ENCODE results near the gene SLC34A3. TPM values are rescaled to one million over a fixed set of nuclear protein-coding genes. Genes with fewer than 3 reads are reported as not detected.

The SLC34A3 gene
- total RNA-seq, 2 donors from 2014 or later: 0.12 TPM; not detected in 1

DNA sequence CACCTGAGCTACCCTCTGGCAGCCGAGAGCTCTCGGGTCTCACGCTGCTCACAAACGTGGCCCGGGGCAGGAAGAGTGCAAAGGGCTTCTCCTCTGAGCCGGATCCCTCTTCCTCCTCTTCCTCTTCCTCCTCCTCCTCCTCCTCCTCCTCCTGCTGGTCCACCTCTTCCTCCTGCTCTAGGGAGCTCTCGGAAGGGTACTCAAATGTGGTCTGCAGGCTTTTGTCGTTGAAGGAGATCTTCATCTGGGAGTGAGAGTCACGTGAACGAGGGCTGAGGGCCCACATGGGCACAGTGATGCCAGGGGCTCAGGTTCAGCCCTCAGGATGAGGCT lies 38.3 kb upstream of the SLC34A3 start:
- Mint-ChIP-seq H3K27ac (no peak overlapping the region), H3K9me3 (no peaks in the 10 kb centered on the region), H3K36me3 (peaks cover 0 to 4% of the 10 kb centered on the region in 2 donors)
- ATAC-seq: no peak
- no peak for DNase-seq (ENCODE audit: low spot score in 2 of 2)

DNA sequence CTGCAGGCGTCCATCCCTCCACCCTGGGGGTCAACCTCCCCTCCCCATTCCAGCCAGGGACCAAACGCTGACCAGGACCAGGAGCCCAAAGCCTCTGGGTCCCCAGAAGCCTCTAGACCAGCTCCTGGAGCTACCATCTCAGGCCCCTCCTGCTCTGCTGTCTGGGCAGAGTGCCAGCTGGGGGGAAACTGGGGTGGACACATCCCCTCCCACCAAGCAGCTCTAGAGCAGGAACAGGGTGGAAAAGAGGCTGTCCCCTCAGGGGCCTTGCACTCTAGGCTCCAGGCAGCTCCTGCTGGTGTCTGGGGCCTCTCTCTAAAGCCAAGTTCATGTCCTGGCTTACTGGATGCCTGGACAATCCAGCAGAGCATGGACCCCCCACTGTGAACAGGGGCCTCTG lies 37.8 kb upstream of the SLC34A3 start:
- ATAC-seq (no peak), DNase-seq (ENCODE audit: low spot score in 2 of 2) (no peak)
- H3K36me3 Mint-ChIP-seq: no peaks in the 10 kb centered on the region
- H3K9me3 Mint-ChIP-seq: no peaks in the 10 kb centered on the region
- no peak overlapping the region for H3K27ac Mint-ChIP-seq

DNA sequence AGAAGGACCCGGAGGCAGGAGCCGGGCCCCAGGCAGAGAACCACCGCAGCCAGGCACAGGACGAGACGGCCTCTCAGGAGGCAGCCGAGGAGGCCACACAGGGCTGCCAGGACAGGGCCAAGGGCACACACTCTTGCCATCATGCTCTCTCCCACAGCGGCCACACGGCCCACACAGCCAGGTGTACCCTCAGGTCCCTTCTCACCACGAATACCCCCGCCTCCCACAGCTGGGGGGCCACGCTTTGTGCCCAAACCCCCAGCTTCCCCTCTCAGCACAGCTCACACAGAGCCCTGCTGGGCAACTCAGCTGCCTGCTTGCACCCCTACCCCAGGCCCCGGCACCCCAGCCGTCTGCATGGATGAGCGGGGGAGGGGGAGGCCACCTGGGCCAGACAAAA lies 36.9 kb upstream of the SLC34A3 start:
- H3K27ac Mint-ChIP-seq: no peak overlapping the region
- no peaks in the 10 kb centered on the region for H3K9me3 Mint-ChIP-seq
- ATAC-seq (no peak), DNase-seq (ENCODE audit: low spot score in 2 of 2) (no peak)
- no peaks in the 10 kb centered on the region for H3K36me3 Mint-ChIP-seq

DNA sequence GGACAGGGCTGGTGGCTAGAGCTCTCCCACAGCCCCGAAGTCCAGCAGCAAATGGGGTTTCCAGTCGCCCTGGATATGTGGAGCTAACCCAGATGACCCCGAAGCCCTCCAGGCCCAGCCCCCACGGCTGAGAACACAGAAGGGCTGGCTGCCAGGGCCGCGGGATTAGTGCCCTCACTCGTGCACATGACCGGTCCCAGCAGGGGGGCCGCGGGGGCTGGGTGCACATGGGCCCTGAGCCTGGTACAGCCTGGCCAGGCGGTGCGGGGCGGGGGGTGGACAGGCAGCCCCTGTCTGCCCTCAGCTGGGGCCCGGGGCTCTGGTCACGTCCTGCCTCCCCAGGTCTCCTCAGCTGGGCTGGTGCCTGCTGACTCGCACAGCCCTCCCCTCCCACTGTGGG lies 36.3 kb upstream of the SLC34A3 start:
- DNase-seq (ENCODE audit: low spot score in 2 of 2): no peak
- H3K36me3 Mint-ChIP-seq: no peaks in the 10 kb centered on the region
- no peaks in the 10 kb centered on the region for H3K9me3 Mint-ChIP-seq
- no peak overlapping the region for H3K27ac Mint-ChIP-seq
- ATAC-seq: no peak

DNA sequence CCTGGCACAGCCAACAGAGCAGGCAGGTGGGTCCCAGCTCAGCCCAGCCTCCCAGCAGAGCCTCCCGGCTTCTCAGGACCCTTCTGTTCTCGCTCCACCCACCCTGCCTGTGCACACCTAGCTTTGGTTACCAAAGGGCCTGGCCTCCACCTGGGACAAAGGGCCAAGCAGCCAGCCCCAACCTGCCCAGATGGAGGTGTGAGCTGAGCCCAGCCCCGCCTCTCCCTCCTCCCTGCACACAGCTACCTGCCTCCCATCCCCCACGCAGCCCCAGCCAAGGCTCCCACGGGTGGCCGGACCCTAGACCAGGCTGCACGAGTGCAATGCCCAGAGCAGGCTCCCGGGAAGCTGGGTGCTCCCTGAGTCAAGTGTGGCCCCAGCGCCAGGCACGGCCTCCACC lies 35.8 kb upstream of the SLC34A3 start:
- ATAC-seq (no peak), DNase-seq (ENCODE audit: low spot score in 2 of 2) (no peak)
- no peak overlapping the region for H3K27ac Mint-ChIP-seq
- H3K9me3 Mint-ChIP-seq: no peaks in the 10 kb centered on the region
- H3K36me3 Mint-ChIP-seq: no peaks in the 10 kb centered on the region

DNA sequence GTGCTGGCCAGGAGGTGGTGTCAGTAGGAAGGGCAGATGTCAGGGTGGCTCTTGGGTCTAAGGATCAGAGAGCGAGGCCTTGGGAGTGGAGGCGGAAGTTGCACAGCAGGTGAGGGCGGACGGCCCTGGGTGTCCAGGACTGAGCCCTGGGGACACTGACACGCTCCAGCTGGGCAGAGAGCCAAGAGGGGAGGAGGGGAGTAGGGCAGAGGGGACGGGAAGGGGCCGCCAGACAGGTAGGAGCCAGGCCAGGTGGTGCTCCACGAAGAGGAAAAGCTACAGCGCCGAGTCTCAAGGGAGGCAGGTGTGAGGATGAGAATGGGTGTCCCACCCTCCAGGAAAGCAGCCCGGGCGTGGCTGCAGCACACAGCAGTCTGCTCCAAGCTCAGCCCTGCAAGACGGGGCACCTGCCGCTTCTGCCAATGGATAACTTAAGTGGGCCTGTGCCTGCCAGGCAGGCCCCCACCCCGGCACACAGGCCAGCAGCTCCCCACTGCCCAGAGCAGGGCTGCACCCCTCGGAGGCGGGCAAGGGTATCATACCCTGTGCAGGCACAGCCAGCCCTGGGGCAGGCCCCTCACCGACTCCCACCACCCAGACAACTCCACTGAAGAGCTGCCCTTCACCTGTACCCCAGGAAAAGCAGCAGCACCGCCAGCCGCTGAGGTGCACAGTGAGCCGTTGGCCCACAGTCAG lies 35.0 kb upstream of the SLC34A3 start:
- no peak for DNase-seq (ENCODE audit: low spot score in 2 of 2)
- Mint-ChIP-seq H3K9me3 (no peaks in the 10 kb centered on the region), H3K27ac (no peak overlapping the region), H3K36me3 (no peaks in the 10 kb centered on the region)
- ATAC-seq: no peak

DNA sequence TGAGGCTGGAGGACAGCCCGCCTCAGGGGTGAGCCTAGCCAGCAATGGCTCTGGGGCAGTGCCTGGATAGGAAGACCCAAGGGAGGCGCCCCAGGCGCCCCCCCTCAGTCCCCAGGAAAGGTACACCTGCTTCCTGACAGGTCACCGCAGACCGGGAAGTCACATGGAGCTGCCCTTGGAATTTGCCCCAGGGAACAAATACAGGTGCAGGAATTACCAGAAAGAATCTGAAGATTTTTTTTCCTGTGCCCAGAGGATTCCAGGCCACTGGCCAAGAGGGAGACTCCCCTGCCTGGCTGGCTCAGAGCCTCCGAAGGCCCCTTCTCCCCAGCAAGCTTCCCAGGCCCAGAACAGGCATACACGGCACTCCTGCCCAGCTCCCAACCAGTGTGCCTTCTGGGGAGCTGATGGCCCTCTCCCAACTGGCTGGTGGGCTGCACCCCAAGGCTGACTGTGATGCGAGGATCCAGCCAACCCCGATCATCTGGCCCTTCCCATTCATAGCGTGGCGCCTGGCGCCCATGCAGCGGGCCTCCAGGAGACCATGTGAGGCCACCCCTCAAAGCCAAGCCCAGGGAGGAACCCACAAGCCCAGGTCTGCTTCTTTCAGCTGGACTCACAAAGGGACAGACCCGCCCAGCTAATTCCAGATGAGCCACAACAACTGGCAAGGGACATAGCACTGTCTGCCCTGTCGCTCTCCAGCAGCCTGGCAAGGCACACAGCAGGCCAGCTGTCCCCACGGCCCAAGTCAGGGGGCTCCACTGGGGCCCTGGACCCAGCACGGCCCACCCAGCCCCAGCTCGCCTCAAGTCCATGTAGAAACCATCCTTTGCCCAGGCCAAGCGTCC lies 32.4 kb upstream of the SLC34A3 start:
- no peak for DNase-seq (ENCODE audit: low spot score in 2 of 2)
- Mint-ChIP-seq H3K27ac (no peak overlapping the region), H3K36me3 (no peaks in the 10 kb centered on the region), H3K9me3 (no peaks in the 10 kb centered on the region)
- no peak for ATAC-seq

DNA sequence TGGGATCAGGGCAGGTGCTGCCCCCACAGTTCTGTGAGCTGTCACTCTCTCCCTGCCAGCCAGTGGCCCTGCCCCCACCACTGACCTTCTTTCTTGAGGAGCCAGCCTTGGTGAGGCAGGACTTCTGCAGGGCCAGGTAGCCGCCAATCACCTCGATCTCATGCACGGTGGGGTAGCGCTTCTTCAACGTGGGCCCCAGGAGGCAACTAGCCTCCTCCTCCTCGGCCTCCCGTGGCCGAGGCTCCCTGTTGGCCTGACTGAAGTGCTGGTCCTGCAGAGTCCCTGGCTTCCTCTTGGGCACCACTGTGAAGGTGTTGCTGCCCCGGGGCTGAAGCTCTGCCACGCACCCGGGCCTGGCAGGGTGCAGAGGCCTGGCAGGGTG lies 31.8 kb upstream of the SLC34A3 start:
- DNase-seq (ENCODE audit: low spot score in 2 of 2): no peak
- H3K36me3 Mint-ChIP-seq: no peaks in the 10 kb centered on the region
- no peaks in the 10 kb centered on the region for H3K9me3 Mint-ChIP-seq
- H3K27ac Mint-ChIP-seq: no peak overlapping the region
- no peak for ATAC-seq

DNA sequence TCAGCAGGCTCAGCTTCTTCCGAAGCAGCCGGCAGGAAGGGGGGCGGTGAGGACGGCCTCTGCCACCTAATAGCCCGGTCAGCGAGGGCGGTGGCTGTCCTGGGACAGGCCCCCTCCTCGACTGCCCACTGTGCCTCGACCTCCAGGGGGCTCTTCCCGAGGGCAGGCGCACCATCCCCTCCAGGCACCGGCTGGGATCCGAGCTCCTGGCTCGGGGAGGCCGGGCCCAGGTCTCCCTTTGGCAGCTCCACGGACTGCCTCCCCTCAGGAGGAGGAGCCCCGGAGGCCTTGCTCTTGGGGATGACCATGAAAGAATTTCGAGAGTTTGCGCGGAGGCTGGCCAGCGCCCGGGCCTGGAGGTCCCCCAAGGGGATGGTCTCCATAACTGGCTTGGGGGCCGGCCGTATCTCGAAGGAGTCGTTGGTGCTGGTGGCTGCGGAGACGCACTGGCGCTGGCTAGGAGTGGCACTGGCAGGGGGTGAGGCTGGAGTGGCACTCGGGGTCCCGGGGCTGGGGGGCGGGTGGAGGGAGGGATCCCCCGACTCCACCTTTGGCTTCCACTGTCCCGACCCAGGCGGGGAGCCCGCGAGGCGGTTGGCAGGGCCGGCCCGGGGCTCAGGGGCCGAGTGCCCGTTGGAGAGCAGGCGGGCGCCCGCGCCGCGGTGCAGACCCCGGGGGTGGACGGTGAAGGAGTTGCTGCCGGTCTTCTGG lies 31.1 kb upstream of the SLC34A3 start:
- H3K27ac Mint-ChIP-seq: no peak overlapping the region
- DNase-seq (ENCODE audit: low spot score in 2 of 2) (no peak), ATAC-seq (no peak)
- H3K9me3 Mint-ChIP-seq: no peaks in the 10 kb centered on the region
- H3K36me3 Mint-ChIP-seq: peaks cover 5 to 6% of the 10 kb centered on the region in 2 donors

DNA sequence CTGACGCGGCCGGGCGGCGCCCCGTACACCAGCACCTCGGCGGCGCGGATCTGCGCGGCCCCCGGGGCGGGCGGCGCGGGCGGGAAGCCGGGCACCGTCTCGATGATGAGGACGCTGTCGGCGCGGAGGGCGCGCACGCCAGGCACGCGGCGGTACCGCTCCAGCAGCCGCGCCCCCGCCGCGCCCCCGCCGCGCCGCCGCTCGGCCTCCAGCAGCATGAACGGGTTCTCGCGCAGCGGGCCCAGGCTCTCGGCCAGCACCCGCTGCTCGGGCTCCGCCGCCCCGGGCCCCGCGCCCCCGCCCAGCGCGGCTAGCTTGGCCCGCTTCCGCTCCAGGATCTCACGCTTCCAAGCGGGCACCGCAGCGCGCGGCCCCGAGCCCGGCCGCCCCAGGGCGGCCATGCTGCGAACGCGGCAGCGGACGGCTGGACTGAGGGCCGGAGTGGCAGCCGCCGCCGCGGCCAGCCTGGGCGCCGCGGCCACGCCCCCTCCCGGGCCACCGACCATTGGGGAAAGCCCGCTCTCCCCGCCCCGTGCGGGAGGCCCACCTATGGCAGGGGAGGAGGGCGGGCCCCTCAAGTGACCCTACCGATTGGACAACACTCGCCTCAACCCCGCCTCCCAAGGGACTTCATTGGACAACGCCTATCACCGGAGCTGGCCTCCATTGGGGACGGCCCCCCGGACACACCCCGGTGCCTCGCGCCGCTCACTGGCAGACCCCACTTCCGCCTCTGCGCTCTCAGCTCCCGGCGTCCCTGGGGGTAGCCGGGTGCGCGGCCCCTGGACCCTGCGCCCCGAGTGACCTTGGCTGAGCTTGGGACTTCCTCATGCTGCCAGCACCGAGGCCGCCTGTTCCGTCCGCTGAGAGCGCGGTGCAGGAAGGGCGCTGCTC lies 30.1 kb upstream of the SLC34A3 start, which contains the start of gene TPRN:
TPRN (minus strand) TSS at position 431 of the 894 bp plus-strand sequence; CDS start at position 401, 30 bp downstream.
- Mint-ChIP-seq H3K36me3 (peaks cover 13% of the 10 kb centered on the region in 2 donors), H3K27ac (peak within 1 kb of the TSS; percentile 68 to 89), H3K9me3 (no peaks in the 10 kb centered on the region)
- DNase-seq (ENCODE audit: low spot score in 2 of 2) (peak; percentile 99), ATAC-seq (peak; percentile 95 to 96)

DNA sequence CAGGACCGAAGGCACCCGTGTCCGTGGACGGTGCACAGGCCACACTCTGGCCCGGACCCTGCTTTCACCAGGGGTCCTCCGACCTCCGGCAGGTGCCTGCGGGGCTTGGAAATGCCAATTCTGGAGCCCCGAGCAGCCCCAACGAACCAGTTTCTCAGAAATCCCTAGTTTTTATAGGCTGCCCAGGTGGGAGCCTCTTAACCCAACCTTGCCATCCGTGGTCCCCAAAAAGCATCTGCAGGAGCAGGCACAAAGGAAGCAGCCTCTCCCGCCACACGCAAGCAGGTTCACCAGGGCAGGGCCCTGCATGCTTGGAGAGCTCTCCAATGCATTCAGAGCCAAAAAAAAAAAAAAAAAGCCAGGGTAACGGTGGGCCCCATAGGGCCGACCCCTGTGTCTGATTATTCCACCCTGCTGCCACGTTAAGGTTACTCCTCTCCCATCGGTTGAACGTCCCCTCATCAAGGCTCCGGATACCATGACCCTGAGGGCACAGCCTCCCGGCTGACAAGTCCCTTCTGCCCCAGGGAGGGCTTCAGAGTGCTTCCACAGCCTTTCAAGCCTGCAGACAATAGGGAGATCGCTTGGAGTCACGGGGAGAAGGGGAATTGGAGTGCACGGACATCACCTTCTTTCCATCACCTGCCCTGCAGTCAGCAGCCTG lies 29.4 kb upstream of the SLC34A3 start:
- ATAC-seq (no peak), DNase-seq (ENCODE audit: low spot score in 2 of 2) (no peak)
- Mint-ChIP-seq H3K36me3 (peaks cover 14 to 19% of the 10 kb centered on the region in 2 donors), H3K27ac (peak overlapping the region; percentile 68 to 89), H3K9me3 (no peaks in the 10 kb centered on the region)

DNA sequence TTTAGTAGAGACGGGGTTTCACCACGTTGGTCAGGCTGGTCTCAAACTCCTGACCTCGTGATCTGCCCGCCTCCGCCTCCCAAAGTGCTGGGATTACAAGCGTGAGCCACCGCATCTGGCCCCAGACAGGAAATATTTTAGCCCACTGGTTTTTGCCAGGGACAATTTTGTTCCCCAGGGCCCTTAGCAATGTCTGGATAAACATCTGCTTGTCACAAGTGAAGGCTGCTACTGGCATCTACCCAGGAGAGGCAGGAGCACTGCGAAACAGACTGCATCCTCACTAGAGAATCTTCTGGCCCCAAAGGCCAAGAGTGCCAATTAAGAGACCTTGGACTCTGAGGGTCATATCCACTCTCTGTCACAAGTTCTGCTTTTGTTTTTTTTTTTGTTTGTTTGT lies 27.7 kb upstream of the SLC34A3 start:
- H3K9me3 Mint-ChIP-seq: no peaks in the 10 kb centered on the region
- ATAC-seq (no peak), DNase-seq (ENCODE audit: low spot score in 2 of 2) (no peak)
- H3K27ac Mint-ChIP-seq: no peak overlapping the region
- H3K36me3 Mint-ChIP-seq: peaks cover 26 to 28% of the 10 kb centered on the region in 2 donors

DNA sequence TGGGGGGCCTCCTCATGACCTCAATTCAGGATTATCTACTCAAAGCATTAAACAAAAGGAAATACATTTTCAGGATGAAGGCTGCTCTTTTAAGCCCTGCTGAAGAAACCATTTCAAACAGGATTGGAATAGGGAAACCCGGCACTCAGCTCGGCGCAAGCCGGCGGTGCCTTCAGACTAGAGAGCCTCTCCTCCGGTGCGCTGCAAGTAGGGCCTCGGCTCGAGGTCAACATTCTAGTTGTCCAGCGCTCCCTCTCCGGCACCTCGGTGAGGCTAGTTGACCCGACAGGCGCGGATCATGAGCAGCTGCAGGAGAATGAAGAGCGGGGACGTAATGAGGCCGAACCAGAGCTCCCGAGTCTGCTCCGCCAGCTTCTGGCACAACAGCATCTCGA lies 26.0 kb upstream of the SLC34A3 start:
- Mint-ChIP-seq H3K27ac (peak overlapping the region; percentile 94 to 97), H3K36me3 (peaks cover 28 to 33% of the 10 kb centered on the region in 2 donors), H3K9me3 (no peaks in the 10 kb centered on the region)
- no peak for DNase-seq (ENCODE audit: low spot score in 2 of 2)
- no peak for ATAC-seq

DNA sequence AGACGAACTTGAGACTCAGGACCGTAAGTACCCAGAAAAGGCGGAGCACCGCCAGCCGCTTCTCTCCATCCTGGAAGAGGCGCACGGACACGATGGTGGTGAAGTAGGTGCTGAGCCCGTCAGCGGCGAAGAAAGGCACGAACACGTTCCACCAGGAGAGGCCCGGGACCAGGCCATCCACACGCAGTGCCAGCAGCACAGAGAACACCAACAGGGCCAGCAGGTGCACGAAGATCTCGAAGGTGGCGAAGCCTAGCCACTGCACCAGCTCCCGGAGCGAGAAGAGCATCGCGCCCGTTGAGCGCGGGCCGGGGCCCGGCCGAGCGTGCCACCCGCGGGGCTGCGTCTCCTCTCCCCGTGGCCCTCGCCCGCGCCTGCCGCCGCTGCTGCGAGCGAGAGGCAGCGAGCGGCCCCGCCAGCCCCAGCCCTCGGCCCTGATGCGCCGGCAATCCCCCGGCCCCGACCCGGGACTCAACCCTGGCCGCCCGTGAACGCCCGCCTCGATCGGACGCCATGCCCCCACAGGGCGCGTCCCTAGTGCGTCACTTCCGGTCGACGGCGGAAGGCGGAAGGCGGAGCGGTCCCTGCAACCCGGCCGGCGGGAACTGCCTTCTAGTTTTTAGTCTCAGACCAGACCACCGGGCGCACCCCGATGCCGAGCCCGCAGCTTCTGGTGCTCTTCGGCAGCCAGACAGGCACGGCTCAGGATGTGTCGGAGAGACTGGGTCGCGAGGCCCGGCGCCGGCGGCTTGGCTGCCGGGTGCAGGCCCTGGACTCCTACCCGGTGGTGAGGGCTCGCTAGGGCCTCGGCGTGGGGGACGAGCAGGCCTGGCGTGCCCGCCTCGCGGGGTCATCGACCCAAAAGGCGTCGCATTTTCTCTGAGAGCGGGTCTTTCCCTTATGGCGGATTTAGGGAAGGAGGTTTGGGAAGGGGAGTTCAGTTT lies 25.3 kb upstream of the SLC34A3 start, which contains the start of the genes NDOR1 and TMEM203:
NDOR1 (plus strand) TSS at position 575 of the 944 bp plus-strand sequence; CDS start at position 653, 78 bp downstream.
TMEM203 (minus strand) TSS at position 523 of the 944 bp plus-strand sequence; CDS start at position 289, 234 bp downstream.
- DNase-seq (ENCODE audit: low spot score in 2 of 2) (peak; percentile 92 to 95), ATAC-seq (peak; percentile 64 to 68)
- Mint-ChIP-seq H3K36me3 (peaks cover 28 to 33% of the 10 kb centered on the region in 2 donors), H3K9me3 (no peaks in the 10 kb centered on the region), H3K27ac (peak within 1 kb of the TSS; percentile 94 to 97)

DNA sequence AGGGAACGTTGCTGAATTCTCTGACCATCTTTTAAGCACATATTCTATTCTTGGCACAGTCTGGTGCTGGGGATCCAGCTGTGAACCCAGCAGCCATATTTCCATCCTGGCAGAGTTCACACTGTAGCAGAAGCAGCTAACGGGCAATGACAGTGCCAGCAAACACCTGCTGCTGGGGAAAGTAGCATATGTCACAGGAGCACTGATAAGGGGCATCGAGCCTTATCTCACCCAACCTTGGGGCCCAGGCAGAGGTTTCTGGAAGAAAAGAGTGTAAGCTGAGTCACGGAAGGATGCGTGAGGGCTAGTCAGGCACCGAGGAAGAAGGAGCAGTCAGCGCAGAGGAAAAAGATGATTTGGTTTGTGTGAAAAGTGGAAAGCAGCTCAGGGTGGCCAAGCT lies 24.1 kb upstream of the SLC34A3 start:
- H3K9me3 Mint-ChIP-seq: no peaks in the 10 kb centered on the region
- H3K36me3 Mint-ChIP-seq: peaks cover 28 to 33% of the 10 kb centered on the region in 2 donors
- no peak for ATAC-seq
- no peak for DNase-seq (ENCODE audit: low spot score in 2 of 2)
- H3K27ac Mint-ChIP-seq: peak overlapping the region; percentile 94 to 97
